ENCODE results near the gene PNMA8A.
A peak's percentile ranks its signal among the peaks of the same experiment; 100 is the strongest.
"Not testable (repeated sequence)": the region's sequence is repeated elsewhere in the genome, so short reads cannot be mapped to it uniquely, and the experiment has no call there.

PNMA8A gene

GRCh38 chr19:46471116-46471733, at the start of gene PNMA8A:
PNMA8A (minus strand) TSS chr19:46471563; CDS start chr19:46471035, 528 bp downstream.
- no peak for DNase-seq (ENCODE audit: low spot score)

- DNase-seq (ENCODE audit: low spot score) = no peak
Measured at GRCh38 chr19:46520616-46521015, 49.3 kb upstream of the PNMA8A start.

GRCh38 chr19:46517471-46517870, 46.1 kb upstream of the PNMA8A start:
- no peak for DNase-seq (ENCODE audit: low spot score)

GRCh38 chr19:46515879-46516350, 44.6 kb upstream of the PNMA8A start:
- DNase-seq (ENCODE audit: low spot score) = peak; percentile 45

- no peak for DNase-seq (ENCODE audit: low spot score)
Measured at GRCh38 chr19:46515290-46515609, 43.9 kb upstream of the PNMA8A start.

GRCh38 chr19:46514589-46515289, 43.4 kb upstream of the PNMA8A start:
- DNase-seq (ENCODE audit: low spot score) = no peak

- DNase-seq (ENCODE audit: low spot score) = peak; percentile 72
Measured at GRCh38 chr19:46513461-46514236, 42.3 kb upstream of the PNMA8A start.

- DNase-seq (ENCODE audit: low spot score) = no peak
Measured at GRCh38 chr19:46511237-46511636, 39.9 kb upstream of the PNMA8A start.

- no peak for DNase-seq (ENCODE audit: low spot score)
Measured at GRCh38 chr19:46508206-46508605, 36.8 kb upstream of the PNMA8A start.

GRCh38 chr19:46503848-46504453, 32.6 kb upstream of the PNMA8A start:
- DNase-seq (ENCODE audit: low spot score) = no peak

- no peak for DNase-seq (ENCODE audit: low spot score)
Measured at GRCh38 chr19:46502891-46503290, 31.5 kb upstream of the PNMA8A start.

GRCh38 chr19:46499692-46500091, 28.3 kb upstream of the PNMA8A start:
- no peak for DNase-seq (ENCODE audit: low spot score)

GRCh38 chr19:46497773-46498172, 26.4 kb upstream of the PNMA8A start:
- no peak for DNase-seq (ENCODE audit: low spot score)

GRCh38 chr19:46496886-46497285, 25.5 kb upstream of the PNMA8A start:
- DNase-seq (ENCODE audit: low spot score) = not testable (repeated sequence)

GRCh38 chr19:46496304-46496703, 24.9 kb upstream of the PNMA8A start:
- DNase-seq (ENCODE audit: low spot score) = no peak

GRCh38 chr19:46495786-46496099, 24.4 kb upstream of the PNMA8A start, which contains the start of gene PNMA8B:
PNMA8B (minus strand) TSS chr19:46495867; CDS start chr19:46495465, 402 bp downstream.
- peak; percentile 40 for DNase-seq (ENCODE audit: low spot score)

- no peak for DNase-seq (ENCODE audit: low spot score)
Measured at GRCh38 chr19:46494941-46495785, 23.8 kb upstream of the PNMA8A start.

GRCh38 chr19:46494146-46494940, 23.0 kb upstream of the PNMA8A start:
- no peak for DNase-seq (ENCODE audit: low spot score)

- DNase-seq (ENCODE audit: low spot score) = peak; percentile 47
Measured at GRCh38 chr19:46493236-46494145, 22.1 kb upstream of the PNMA8A start.

GRCh38 chr19:46492841-46493235, 21.5 kb upstream of the PNMA8A start:
- no peak for DNase-seq (ENCODE audit: low spot score)
